DND-41 (cell line): ENCODE results near the gene ACSM3.

Experiments used
- EZH2 ChIP-seq: IDR thresholded peaks from 3 replicates; pipeline ENCODE4 v1.6.1; 2012; ENCODE audit warnings: borderline replicate concordance, low read depth, mild to moderate bottlenecking, moderate library complexity, low read length, inconsistent platforms; ENCODE audit not compliant: severe bottlenecking
- TF ChIP-seq, protein P1 (sequence below): IDR thresholded peaks from 2 replicates; pipeline ENCODE4 v1.5.1; 2012; ENCODE audit warnings: borderline replicate concordance, low read length, moderate library complexity, mild to moderate bottlenecking; ENCODE audit not compliant: poor library complexity, severe bottlenecking; ENCODE audit errors: extremely low read depth

DNA sequence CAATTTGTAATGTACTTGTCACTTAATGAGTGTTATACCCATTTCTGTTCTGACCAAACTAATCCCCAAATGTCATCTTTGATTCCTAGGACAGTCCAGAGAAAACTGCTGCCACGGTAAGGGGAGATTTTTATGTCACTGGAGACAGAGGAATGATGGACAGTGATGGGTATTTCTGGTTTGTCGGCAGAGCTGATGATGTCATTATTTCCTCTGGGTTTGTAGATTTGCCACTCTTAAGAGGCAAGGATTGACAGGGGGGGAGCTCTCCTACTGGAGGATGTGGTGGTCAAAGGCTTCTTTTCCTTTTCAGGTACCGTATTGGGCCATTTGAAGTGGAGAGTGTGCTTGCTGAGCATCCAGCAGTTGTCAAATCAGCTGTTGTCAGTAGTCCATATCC, 34.7 kb upstream of the ACSM3 start:
- TF ChIP-seq, protein P1, sequence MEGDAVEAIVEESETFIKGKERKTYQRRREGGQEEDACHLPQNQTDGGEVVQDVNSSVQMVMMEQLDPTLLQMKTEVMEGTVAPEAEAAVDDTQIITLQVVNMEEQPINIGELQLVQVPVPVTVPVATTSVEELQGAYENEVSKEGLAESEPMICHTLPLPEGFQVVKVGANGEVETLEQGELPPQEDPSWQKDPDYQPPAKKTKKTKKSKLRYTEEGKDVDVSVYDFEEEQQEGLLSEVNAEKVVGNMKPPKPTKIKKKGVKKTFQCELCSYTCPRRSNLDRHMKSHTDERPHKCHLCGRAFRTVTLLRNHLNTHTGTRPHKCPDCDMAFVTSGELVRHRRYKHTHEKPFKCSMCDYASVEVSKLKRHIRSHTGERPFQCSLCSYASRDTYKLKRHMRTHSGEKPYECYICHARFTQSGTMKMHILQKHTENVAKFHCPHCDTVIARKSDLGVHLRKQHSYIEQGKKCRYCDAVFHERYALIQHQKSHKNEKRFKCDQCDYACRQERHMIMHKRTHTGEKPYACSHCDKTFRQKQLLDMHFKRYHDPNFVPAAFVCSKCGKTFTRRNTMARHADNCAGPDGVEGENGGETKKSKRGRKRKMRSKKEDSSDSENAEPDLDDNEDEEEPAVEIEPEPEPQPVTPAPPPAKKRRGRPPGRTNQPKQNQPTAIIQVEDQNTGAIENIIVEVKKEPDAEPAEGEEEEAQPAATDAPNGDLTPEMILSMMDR: no peak
- no peak for TF ChIP-seq EZH2
